ENCODE measurements around the gene POU6F2. TPM values are rescaled to one million over a fixed set of nuclear protein-coding genes. Genes with fewer than 3 reads are reported as not detected.

The POU6F2 gene
- total RNA-seq, 1 experiment from 2014 or later = 0.27 TPM

GRCh38 chr7:39248041-39248691 is 270.5 kb downstream of the POU6F2 start:
- BruUV-seq (replicated peaks) = no TSS peak
- ChIA-PET CTCF (no interaction called here), RAD21 (ENCODE audit: low non-redundant PET in 1 of 2, low total read pairs in 2 of 2, uncharacterized antibody in 2 of 2, unreplicated experiment in 2 of 2) (no interaction called here), POLR2A (no interaction called here)
- no peak for DNase-seq (ENCODE audit: low read depth, low spot score)
- H3K4me3 ChIP-seq (replicated peaks in 1 of 2; ENCODE audit: low read depth in 1 of 2, low read length in 2 of 2) = no peak overlapping the region
- H2AFZ ChIP-seq (ENCODE audit: low read depth, low read length, poor library complexity, severe bottlenecking) = no peak overlapping the region
- TF ChIP-seq RAD21 (IDR thresholded peaks at IDR 0.05; ENCODE audit: low read depth) (no peak), EZH2phosphoT487 (IDR thresholded peaks at IDR 0.05; ENCODE audit: borderline replicate concordance) (no peak), FOSL1 (IDR thresholded peaks at IDR 0.05; ENCODE audit: low read depth) (no peak), ELF1 (IDR thresholded peaks at IDR 0.05; ENCODE audit: borderline replicate concordance, low read depth) (no peak), ATF3 (IDR thresholded peaks at IDR 0.05) (no peak), POLR2AphosphoS5 (IDR thresholded peaks at IDR 0.05; ENCODE audit: low read depth, low read length) (no peak), YY1 (IDR thresholded peaks at IDR 0.05; ENCODE audit: extremely low read depth, insufficient replicate concordance, low read depth, low read length) (no peak), REST (IDR thresholded peaks at IDR 0.05; ENCODE audit: low read depth) (no peak), EGR1 (IDR thresholded peaks at IDR 0.05; ENCODE audit: low read depth) (no peak), POLR2A (IDR thresholded peaks at IDR 0.05; ENCODE audit: borderline replicate concordance, extremely low read depth, insufficient read depth, insufficient read length) (no peak), TCF7L2 (IDR thresholded peaks at IDR 0.05; ENCODE audit: borderline replicate concordance, extremely low read depth, insufficient read depth, insufficient read length) (no peak), CTCF (IDR thresholded peaks at IDR 0.05 in 2 of 3, conservative IDR thresholded peaks at IDR 0.05 in 1 of 3; ENCODE audit: borderline replicate concordance in 1 of 3, insufficient read depth in 1 of 3, low read depth in 2 of 3, low read length in 2 of 3) (no peak), CBX3 (IDR thresholded peaks at IDR 0.05; ENCODE audit: low read depth) (no peak), ZNF274 (IDR thresholded peaks at IDR 0.05; ENCODE audit: low read depth, low read length) (no peak), EZH2 (IDR thresholded peaks at IDR 0.05) (no peak), SP1 (IDR thresholded peaks at IDR 0.05; ENCODE audit: low read depth) (no peak), ZFX (IDR thresholded peaks at IDR 0.05) (no peak), CEBPB (IDR thresholded peaks at IDR 0.05; ENCODE audit: low read depth) (no peak), SIN3A (IDR thresholded peaks at IDR 0.05; ENCODE audit: low read depth) (no peak)
- H3K27me3 ChIP-seq (ENCODE audit: insufficient read depth, low read length) = peaks cover 61% of the 10 kb centered on the region
- ATAC-seq = no peak
- intact Hi-C loops (cut with micrococcal nuclease) = no loop called here
- H3K36me3 ChIP-seq (ENCODE audit: control insufficient read depth in 1 of 2, insufficient read depth in 2 of 2, low read length in 2 of 2) = no peaks in the 10 kb centered on the region
- H3K4me1 ChIP-seq (ENCODE audit: control insufficient read depth in 1 of 2, insufficient read depth in 2 of 2, low read length in 2 of 2) = no peaks in the 10 kb centered on the region
- no peak overlapping the region for H3K9ac ChIP-seq (ENCODE audit: low read length)
- no peak overlapping the region for H3K4me2 ChIP-seq (ENCODE audit: low read length)
- no peak overlapping the region for H3K27ac ChIP-seq (ENCODE audit: low read depth, low read length)
- H3K9me3 ChIP-seq (ENCODE audit: control insufficient read depth in 1 of 2, insufficient read depth in 1 of 2, low read depth in 1 of 2, low read length in 2 of 2) = no peaks in the 10 kb centered on the region
- no peaks in the 10 kb centered on the region for H4K20me1 ChIP-seq (ENCODE audit: insufficient read depth)
- no peaks in the 10 kb centered on the region for H3K79me2 ChIP-seq (ENCODE audit: insufficient read depth, low read length)
- H3K9me2 ChIP-seq (ENCODE audit: insufficient read depth) = no peaks in the 10 kb centered on the region
